Loucy (cell line): ENCODE measurements around the gene ZNF662.

Source experiments
- H2AFZ ChIP-seq: fragments of 200-600 bp; sonication (generic); 2 replicates; pipeline ENCODE4 v1.6.0; 2016; ENCODE audit warnings: antibody characterized with exemption, mild to moderate bottlenecking, low read length, moderate library complexity
- H3F3A ChIP-seq: fragments of 200-600 bp; 2 replicates; pipeline ENCODE4 v1.6.0; 2016; ENCODE audit warnings: antibody characterized with exemption, low read depth, mild to moderate bottlenecking
- H3K27me3 ChIP-seq: fragments of 200-600 bp; sonication (generic); 2 replicates; pipeline ENCODE4 v1.6.1; 2014; ENCODE audit warnings: low read length, mild to moderate bottlenecking; ENCODE audit not compliant: insufficient read depth, poor library complexity, severe bottlenecking
- H3K36me3 ChIP-seq: fragments of 200-600 bp; sonication (generic); 2 replicates; pipeline ENCODE4 v1.6.1; 2016; ENCODE audit warnings: low read length; ENCODE audit not compliant: insufficient read depth
- H3K4me1 ChIP-seq: fragments of 200-600 bp; sonication (generic); 2 replicates; pipeline ENCODE4 v1.5.1; 2014; ENCODE audit warnings: low read length, mild to moderate bottlenecking; ENCODE audit not compliant: insufficient read depth, poor library complexity, severe bottlenecking
- H3K4me2 ChIP-seq: fragments of 200-600 bp; sonication (generic); 2 replicates; pipeline ENCODE4 v1.6.0; 2014; ENCODE audit warnings: antibody characterized with exemption, low read length, low read depth, mild to moderate bottlenecking; ENCODE audit not compliant: poor library complexity, severe bottlenecking
- H3K4me3 ChIP-seq: fragments of 200-600 bp; sonication (generic); 2 replicates; pipeline ENCODE4 v1.5.1; 2014; ENCODE audit warnings: low read length, mild to moderate bottlenecking, mixed read lengths; ENCODE audit not compliant: poor library complexity, severe bottlenecking
- H3K79me2 ChIP-seq: fragments of 200-600 bp; sonication (generic); 2 replicates; pipeline ENCODE4 v1.6.1; 2014; ENCODE audit warnings: low read length; ENCODE audit not compliant: insufficient read depth
- H3K9ac ChIP-seq: fragments of 200-600 bp; sonication (generic); 2 replicates; pipeline ENCODE4 v1.6.0; 2014; ENCODE audit warnings: mild to moderate bottlenecking, low read depth, low read length, moderate library complexity; ENCODE audit not compliant: poor library complexity, severe bottlenecking
- H3K9me2 ChIP-seq: fragments of 200-600 bp; sonication (generic); replicated peaks from 2 replicates; pipeline ENCODE4 v1.6.1; 2016; ENCODE audit warnings: low read depth, low read length, mixed read lengths
- H3K9me3 ChIP-seq: fragments of 200-600 bp; sonication (generic); 2 replicates; pipeline ENCODE4 v1.6.1; 2014; ENCODE audit warnings: mild to moderate bottlenecking, antibody characterized with exemption, low read length, low read depth; ENCODE audit not compliant: insufficient read depth
- H4K20me1 ChIP-seq: fragments of 200-600 bp; sonication (generic); 2 replicates; pipeline ENCODE4 v1.6.0; 2014; ENCODE audit warnings: antibody characterized with exemption, low read length, mild to moderate bottlenecking; ENCODE audit not compliant: insufficient read depth, poor library complexity, severe bottlenecking
- EZH2phosphoT487 ChIP-seq: fragments of 200-600 bp; IDR thresholded peaks from 2 replicates; pipeline ENCODE4 v1.6.1; 2018; ENCODE audit warnings: antibody characterized with exemption, mild to moderate bottlenecking, moderate library complexity, borderline replicate concordance
- TF ChIP-seq, protein P1 (sequence below): fragments of 200-600 bp; sonication (generic); conservative IDR thresholded peaks from 2 replicates; pipeline ENCODE4 v1.5.1; 2014; ENCODE audit warnings: mild to moderate bottlenecking, antibody characterized with exemption, low read length

ZNF662 gene

DNA sequence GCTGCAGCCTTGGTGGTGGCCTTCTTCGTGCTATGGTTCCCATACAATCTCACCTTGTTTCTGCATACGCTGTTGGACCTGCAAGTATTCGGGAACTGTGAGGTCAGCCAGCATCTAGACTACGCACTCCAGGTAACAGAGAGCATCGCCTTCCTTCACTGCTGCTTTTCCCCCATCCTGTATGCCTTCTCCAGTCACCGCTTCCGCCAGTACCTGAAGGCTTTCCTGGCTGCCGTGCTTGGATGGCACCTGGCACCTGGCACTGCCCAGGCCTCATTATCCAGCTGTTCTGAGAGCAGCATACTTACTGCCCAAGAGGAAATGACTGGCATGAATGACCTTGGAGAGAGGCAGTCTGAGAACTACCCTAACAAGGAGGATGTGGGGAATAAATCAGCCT lies 40.7 kb upstream of the ZNF662 start:
- Histone ChIP-seq H3K4me2 (no peak overlapping the region), H3K9ac (no peak overlapping the region), H3K79me2 (no peaks in the 10 kb centered on the region), H3K36me3 (no peaks in the 10 kb centered on the region), H3K9me2 (no peaks in the 10 kb centered on the region), H3K4me1 (no peaks in the 10 kb centered on the region), H3K4me3 (no peak overlapping the region), H3F3A (no peaks in the 10 kb centered on the region), H3K9me3 (no peaks in the 10 kb centered on the region), H3K27me3 (no peaks in the 10 kb centered on the region), H4K20me1 (no peaks in the 10 kb centered on the region), H2AFZ (no peak overlapping the region)
- TF ChIP-seq, protein P1, sequence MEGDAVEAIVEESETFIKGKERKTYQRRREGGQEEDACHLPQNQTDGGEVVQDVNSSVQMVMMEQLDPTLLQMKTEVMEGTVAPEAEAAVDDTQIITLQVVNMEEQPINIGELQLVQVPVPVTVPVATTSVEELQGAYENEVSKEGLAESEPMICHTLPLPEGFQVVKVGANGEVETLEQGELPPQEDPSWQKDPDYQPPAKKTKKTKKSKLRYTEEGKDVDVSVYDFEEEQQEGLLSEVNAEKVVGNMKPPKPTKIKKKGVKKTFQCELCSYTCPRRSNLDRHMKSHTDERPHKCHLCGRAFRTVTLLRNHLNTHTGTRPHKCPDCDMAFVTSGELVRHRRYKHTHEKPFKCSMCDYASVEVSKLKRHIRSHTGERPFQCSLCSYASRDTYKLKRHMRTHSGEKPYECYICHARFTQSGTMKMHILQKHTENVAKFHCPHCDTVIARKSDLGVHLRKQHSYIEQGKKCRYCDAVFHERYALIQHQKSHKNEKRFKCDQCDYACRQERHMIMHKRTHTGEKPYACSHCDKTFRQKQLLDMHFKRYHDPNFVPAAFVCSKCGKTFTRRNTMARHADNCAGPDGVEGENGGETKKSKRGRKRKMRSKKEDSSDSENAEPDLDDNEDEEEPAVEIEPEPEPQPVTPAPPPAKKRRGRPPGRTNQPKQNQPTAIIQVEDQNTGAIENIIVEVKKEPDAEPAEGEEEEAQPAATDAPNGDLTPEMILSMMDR, result no peak
- TF ChIP-seq EZH2phosphoT487, result no peak

DNA sequence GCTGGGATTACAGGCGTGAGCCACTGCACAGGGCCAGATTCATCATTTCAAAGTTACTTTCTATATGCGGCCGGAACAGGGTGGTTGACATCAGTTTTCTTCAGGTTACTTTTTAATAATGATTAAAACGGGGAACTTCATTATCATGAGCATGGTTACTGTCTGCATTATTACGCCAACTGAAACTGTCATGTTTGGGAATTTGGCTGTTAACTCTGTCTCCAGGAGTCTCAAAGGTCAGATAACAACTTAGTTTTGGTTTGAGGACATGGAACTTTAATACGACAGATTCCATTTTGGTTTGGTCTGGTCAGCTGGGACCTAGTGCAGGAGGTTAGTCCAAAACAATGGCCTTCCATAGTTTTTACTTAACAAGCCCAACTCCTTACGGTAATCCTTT lies 38.8 kb upstream of the ZNF662 start:
- TF ChIP-seq EZH2phosphoT487, result no peak
- TF ChIP-seq, protein P1, result no peak
- Histone ChIP-seq H3K9ac (no peak overlapping the region), H3K27me3 (no peaks in the 10 kb centered on the region), H3K9me3 (no peaks in the 10 kb centered on the region), H3K4me3 (no peak overlapping the region), H2AFZ (no peak overlapping the region), H4K20me1 (no peaks in the 10 kb centered on the region), H3K36me3 (no peaks in the 10 kb centered on the region), H3F3A (no peaks in the 10 kb centered on the region), H3K79me2 (no peaks in the 10 kb centered on the region), H3K4me2 (no peak overlapping the region), H3K4me1 (no peaks in the 10 kb centered on the region), H3K9me2 (no peaks in the 10 kb centered on the region)

DNA sequence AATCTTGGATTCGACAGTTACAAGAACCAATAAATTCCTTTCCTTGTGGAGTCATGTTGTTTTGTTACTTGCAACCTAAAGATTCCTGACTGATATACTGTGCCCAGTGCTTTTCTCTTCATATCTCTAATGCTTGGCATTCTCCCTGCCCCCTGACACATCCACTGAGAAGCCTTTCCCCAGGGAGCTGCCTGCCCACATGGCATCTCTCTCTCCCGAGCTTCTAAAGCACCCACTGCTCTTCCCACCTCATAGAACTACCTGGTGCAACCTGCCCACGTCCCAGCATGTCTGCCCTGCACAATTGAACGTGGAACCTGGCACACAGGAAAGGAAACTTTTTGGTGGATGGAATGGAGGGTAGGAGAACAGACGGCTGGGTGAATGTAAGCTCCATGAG lies 37.1 kb upstream of the ZNF662 start:
- H2AFZ ChIP-seq, result no peak overlapping the region
- no peaks in the 10 kb centered on the region for H4K20me1 ChIP-seq
- no peaks in the 10 kb centered on the region for H3K27me3 ChIP-seq

More for the DNA sequence above, 37.1 kb upstream of the ZNF662 start:
- no peak overlapping the region for H3K4me3 ChIP-seq
- H3K4me2 ChIP-seq, result no peak overlapping the region
- H3K9me3 ChIP-seq, result no peaks in the 10 kb centered on the region
- H3K4me1 ChIP-seq, result peaks cover 3% of the 10 kb centered on the region
- no peak for TF ChIP-seq EZH2phosphoT487
- TF ChIP-seq, protein P1, result no peak
- H3K36me3 ChIP-seq, result no peaks in the 10 kb centered on the region
- H3F3A ChIP-seq, result no peaks in the 10 kb centered on the region
- no peak overlapping the region for H3K9ac ChIP-seq
- H3K9me2 ChIP-seq, result no peaks in the 10 kb centered on the region
- no peaks in the 10 kb centered on the region for H3K79me2 ChIP-seq
